ENCODE data around the gene KRTAP5-5. TPM values are rescaled to one million over a fixed set of nuclear protein-coding genes. Genes with fewer than 3 reads are reported as not detected.
"Not testable (repeated sequence)": the region's sequence is repeated elsewhere in the genome, so short reads cannot be mapped to it uniquely, and the experiment has no call there.

KRTAP5-5 gene, protein sequence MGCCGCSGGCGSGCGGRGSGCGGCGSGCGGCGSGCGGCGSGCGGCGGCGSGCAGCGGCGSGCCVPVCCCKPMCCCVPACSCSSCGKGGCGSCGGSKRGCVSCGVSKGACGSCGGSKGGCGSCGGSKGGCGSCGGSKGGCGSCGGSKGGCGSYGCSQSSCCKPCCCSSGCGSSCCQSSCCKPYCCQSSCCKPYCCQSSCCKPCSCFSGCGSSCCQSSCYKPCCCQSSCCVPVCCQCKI
- not detected in 2 replicates for total RNA-seq
- not detected in 2 replicates for polyA plus RNA-seq

DNA sequence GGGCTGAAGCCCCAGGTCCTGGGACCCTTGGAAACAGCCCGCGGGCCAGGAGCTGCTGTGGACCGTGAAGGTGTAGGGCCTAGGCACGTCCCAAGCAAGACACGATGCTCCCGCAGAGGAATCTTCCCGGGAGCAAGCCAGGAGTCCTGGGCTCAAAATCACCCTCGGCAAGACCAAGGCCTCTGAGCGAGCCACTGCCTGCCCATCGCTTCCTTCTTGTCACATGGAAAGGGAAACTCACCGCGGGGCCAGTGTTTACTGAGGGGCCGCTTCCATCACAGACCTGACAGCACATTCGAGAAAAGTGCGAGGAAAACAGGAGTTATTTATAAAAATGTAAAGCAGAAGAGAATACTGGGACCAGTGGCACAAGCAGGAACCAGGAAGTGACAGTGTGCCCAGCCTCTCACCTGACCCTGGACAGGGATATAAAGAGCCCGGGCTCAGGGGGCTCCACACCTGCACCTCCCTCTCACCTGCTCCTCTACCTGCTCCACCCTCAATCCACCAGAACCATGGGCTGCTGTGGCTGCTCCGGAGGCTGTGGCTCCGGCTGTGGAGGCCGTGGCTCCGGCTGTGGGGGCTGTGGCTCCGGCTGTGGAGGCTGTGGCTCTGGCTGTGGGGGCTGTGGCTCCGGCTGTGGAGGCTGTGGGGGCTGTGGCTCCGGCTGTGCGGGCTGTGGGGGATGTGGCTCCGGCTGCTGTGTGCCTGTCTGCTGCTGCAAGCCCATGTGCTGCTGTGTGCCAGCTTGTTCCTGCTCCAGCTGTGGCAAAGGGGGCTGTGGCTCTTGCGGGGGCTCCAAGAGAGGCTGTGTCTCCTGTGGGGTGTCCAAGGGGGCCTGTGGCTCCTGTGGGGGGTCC lies at the start of gene KRTAP5-5:
KRTAP5-5 (plus strand) TSS at position 450 of the 860 bp plus-strand sequence; CDS start at position 516, 66 bp downstream.
- no peaks in the 10 kb centered on the region for H3K36me3 ChIP-seq
- TF ChIP-seq, protein P1, sequence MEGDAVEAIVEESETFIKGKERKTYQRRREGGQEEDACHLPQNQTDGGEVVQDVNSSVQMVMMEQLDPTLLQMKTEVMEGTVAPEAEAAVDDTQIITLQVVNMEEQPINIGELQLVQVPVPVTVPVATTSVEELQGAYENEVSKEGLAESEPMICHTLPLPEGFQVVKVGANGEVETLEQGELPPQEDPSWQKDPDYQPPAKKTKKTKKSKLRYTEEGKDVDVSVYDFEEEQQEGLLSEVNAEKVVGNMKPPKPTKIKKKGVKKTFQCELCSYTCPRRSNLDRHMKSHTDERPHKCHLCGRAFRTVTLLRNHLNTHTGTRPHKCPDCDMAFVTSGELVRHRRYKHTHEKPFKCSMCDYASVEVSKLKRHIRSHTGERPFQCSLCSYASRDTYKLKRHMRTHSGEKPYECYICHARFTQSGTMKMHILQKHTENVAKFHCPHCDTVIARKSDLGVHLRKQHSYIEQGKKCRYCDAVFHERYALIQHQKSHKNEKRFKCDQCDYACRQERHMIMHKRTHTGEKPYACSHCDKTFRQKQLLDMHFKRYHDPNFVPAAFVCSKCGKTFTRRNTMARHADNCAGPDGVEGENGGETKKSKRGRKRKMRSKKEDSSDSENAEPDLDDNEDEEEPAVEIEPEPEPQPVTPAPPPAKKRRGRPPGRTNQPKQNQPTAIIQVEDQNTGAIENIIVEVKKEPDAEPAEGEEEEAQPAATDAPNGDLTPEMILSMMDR (IDR thresholded peaks at IDR 0.05; ENCODE audit: low read depth, low read length), result no peak
- H3K4me1 ChIP-seq (ENCODE audit: low read depth), result no peaks in the 10 kb centered on the region
- no peak within 1 kb of the TSS for H3K27ac ChIP-seq
- H3K9me3 ChIP-seq (ENCODE audit: low read depth), result no peaks in the 10 kb centered on the region
- DNase-seq (ENCODE audit: low read depth in 1 of 2, low spot score in 1 of 2), result no peak
- H3K27me3 ChIP-seq, result peaks cover 37% of the 10 kb centered on the region
- H3K4me3 ChIP-seq, result no peak within 1 kb of the TSS

DNA sequence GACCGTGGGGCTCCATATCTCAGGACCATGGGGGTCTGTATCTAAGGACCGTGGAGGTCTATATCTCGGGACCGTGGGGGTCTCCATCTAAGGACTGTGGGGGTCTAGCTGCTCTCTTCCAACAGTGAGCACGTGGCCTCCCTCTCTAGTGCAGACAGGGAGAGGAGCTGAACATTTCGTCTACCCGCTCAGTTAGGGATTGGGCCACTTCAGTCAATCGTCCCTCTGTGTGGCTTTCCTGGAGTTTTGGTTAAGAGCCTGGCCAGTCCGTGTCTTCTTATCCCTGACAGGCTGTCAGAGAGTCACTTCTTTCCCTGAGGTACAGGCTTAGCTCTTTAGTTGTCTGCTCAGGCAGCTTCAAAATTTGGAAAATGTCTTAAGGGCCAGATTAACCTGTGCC lies 47.6 kb upstream of the KRTAP5-5 start:
- Histone ChIP-seq H3K9me3 (ENCODE audit: low read depth) (no peaks in the 10 kb centered on the region), H3K27me3 (peaks cover 37% of the 10 kb centered on the region), H3K4me1 (ENCODE audit: low read depth) (no peaks in the 10 kb centered on the region), H3K27ac (no peak overlapping the region), H3K4me3 (no peak overlapping the region), H3K36me3 (no peaks in the 10 kb centered on the region)
- TF ChIP-seq, protein P1 (IDR thresholded peaks at IDR 0.05; ENCODE audit: low read depth, low read length), result no peak
- DNase-seq (ENCODE audit: low read depth in 1 of 2, low spot score in 1 of 2), result no peak

DNA sequence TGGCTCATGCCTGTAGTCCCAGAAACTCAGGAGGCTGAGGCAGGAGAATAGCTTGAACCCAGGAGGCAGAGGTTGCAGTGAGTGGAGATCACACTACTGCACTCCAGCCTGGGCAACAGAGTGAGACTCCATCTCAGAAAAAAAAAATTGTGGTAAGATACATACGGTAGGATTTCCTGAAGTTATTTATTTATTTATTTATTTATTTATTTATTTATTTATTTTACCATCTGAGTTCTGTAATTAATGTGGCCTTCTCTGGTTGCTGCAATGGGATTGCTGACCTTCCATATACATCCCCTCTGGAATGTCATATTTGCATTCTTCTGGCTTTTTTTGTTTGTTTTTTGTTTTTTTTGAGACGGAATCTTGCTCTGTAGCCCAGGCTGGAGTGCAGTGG lies 46.7 kb upstream of the KRTAP5-5 start:
- not testable (repeated sequence) for H3K4me1 ChIP-seq (ENCODE audit: low read depth); H3K4me3 ChIP-seq; H3K27ac ChIP-seq; H3K36me3 ChIP-seq; H3K9me3 ChIP-seq (ENCODE audit: low read depth); DNase-seq (ENCODE audit: low read depth in 1 of 2, low spot score in 1 of 2)
- H3K27me3 ChIP-seq, result peaks cover 40% of the 10 kb centered on the region

DNA sequence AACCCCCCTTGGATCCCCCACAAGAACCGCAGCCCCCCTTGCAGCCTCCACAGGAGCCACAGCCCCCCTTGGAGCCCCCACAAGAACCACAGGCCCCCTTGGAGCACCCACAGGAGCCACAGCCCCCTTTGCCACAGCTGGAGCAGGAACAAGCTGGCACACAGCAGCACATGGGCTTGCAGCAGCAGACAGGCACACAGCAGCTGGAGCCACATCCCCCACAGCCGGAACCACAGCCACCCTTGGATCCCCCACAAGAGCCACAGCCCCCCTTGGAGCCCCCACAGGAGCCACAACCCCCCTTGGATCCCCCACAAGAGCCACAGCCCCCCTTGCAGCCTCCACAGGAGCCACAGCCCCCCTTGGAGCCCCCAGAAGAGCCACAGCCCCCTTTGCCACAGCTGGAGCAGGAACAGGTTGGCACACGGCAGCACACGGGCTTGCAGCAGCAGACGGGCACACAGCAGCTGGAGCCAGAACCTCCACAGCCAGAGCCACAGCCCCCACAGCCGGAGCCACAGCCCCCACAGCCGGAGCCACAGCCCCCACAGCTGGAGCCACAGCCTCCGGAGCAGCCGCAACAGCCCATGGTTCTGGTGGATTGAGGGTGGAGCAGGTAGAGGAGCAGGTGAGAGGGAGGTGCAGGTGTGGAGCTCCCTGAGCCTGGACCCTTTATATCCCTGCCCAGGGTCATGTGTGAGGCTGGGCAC lies 44.8 kb upstream of the KRTAP5-5 start, which contains the start of gene KRTAP5-1:
KRTAP5-1 (minus strand) TSS at position 623 of the 710 bp plus-strand sequence; CDS start at position 589, 34 bp downstream.
- not testable (repeated sequence) for H3K27ac ChIP-seq; DNase-seq (ENCODE audit: low read depth in 1 of 2, low spot score in 1 of 2); H3K9me3 ChIP-seq (ENCODE audit: low read depth); H3K4me1 ChIP-seq (ENCODE audit: low read depth); H3K4me3 ChIP-seq; H3K36me3 ChIP-seq
- peaks cover 49% of the 10 kb centered on the region for H3K27me3 ChIP-seq

DNA sequence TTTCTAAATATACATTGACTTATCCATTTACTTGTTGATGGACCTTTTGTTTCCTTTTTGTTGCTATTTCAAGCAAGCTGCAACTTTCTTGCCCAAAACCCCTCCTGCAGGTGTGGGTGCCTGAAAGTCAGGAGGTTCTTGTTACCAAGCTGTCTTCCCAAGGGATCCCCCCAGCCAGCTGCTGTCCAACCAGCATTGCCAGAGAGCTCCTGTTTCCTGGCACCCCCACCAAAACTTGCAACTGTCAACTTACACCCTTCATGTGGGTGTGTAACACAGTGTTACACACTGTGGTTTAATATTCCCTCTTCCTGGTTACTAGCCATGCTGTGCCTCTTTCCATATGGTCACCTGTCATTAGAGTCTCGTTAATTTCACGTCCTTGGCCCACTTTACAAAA lies 42.9 kb upstream of the KRTAP5-5 start:
- H3K27me3 ChIP-seq, result peaks cover 54% of the 10 kb centered on the region
- no peak overlapping the region for H3K27ac ChIP-seq
- H3K4me3 ChIP-seq, result no peak overlapping the region
- DNase-seq (ENCODE audit: low read depth in 1 of 2, low spot score in 1 of 2), result no peak
- H3K9me3 ChIP-seq (ENCODE audit: low read depth), result no peaks in the 10 kb centered on the region
- no peaks in the 10 kb centered on the region for H3K4me1 ChIP-seq (ENCODE audit: low read depth)
- no peaks in the 10 kb centered on the region for H3K36me3 ChIP-seq
- TF ChIP-seq, protein P1 (IDR thresholded peaks at IDR 0.05; ENCODE audit: low read depth, low read length), result no peak

DNA sequence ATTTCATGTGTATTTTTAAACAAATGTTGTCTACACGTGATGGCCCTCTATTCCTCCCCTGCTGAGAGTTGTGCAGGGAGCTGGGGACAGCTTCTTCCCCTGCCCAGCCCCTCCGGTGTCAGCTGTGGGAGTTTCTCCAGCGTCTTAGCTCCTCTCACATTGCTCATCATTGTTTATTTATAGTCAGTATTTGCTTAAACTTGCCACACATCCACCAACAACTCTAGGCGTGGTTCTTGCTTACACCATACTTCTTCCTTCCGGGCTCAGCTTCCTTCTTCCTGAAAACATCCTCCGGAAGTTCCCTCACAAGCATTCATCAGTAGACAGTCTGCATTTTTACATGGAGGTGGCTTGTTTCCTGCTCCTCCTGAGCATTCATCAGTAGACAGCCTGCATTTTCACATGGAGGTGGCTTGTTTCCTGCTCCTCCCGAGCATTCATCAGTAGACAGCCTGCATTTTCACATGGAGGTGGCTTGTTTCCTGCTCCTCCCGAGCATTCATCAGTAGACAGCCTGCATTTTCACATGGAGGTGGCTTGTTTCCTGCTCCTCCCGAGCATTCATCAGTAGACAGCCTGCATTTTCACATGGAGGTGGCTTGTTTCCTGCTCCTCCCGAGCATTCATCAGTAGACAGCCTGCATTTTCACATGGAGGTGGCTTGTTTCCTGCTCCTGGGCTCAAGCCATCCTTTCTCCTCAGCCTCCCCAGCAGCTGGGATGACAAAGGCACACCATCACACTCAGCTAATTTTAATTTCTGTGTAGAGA lies 40.2 kb upstream of the KRTAP5-5 start:
- not testable (repeated sequence) for H3K4me1 ChIP-seq (ENCODE audit: low read depth); H3K27ac ChIP-seq; DNase-seq (ENCODE audit: low read depth in 1 of 2, low spot score in 1 of 2); H3K36me3 ChIP-seq; H3K9me3 ChIP-seq (ENCODE audit: low read depth); H3K4me3 ChIP-seq
- H3K27me3 ChIP-seq, result peaks cover 63% of the 10 kb centered on the region

Measured in cardiac muscle cell (in vitro differentiated cells and primary cell).